Keratinocyte (primary cell): ENCODE measurements around the gene LZTFL1. TPM values are rescaled to one million over a fixed set of nuclear protein-coding genes. Genes with fewer than 3 reads are reported as not detected.

Experiments used
- DNase-seq: peaks from one replicate; pipeline ENCODE4 v3.0.0-alpha.2; 2011; ENCODE audit warnings: low read depth, missing footprints, low spot score
- FAIRE-seq: peaks from 2 replicates; lab custom pipeline; 2011; peaks lifted over from hg19 to GRCh38; lab: Jason Lieb, UNC
- H2AFZ ChIP-seq: 2 replicates; pipeline ENCODE4 v1.6.0; 2012; ENCODE audit warnings: low read length, control low read depth, inconsistent platforms; ENCODE audit not compliant: control insufficient read depth
- H3K27ac ChIP-seq: 2 replicates; pipeline ENCODE4 v1.5.1; 2011; ENCODE audit warnings: low read length; ENCODE audit not compliant: control insufficient read depth, insufficient read depth
- H3K27me3 ChIP-seq: 3 replicates; pipeline ENCODE4 v1.6.0; 2011; ENCODE audit warnings: low read length; ENCODE audit not compliant: control insufficient read depth, insufficient read depth; ENCODE audit errors: extremely low read depth
- H3K36me3 ChIP-seq, 2 experiments: 2 replicates in 1 of 2; 3 replicates in 1 of 2; pipeline ENCODE4 v1.5.1; 2011; ENCODE audit warnings: low read length in 2 of 2, mild to moderate bottlenecking in 1 of 2; ENCODE audit not compliant: control insufficient read depth in 2 of 2, insufficient read depth in 2 of 2; ENCODE audit errors: extremely low read depth in 1 of 2
- H3K4me1 ChIP-seq: 3 replicates; pipeline ENCODE4 v1.5.1; 2011; ENCODE audit warnings: low read length; ENCODE audit not compliant: control insufficient read depth, insufficient read depth; ENCODE audit errors: extremely low read depth
- H3K4me2 ChIP-seq: 3 replicates; pipeline ENCODE4 v1.6.0; 2011; ENCODE audit warnings: low read depth, low read length; ENCODE audit not compliant: control insufficient read depth, insufficient read depth; ENCODE audit errors: extremely low read depth
- H3K4me3 ChIP-seq, 3 experiments: fragments of 200-600 bp in 1 of 3; sonication (generic) in 1 of 3; 2 replicates in 2 of 3; 3 replicates in 1 of 3; pipeline ENCODE4 v1.5.1; 2011 to 2016; ENCODE audit warnings: low read length in 3 of 3, mild to moderate bottlenecking in 3 of 3, control low read depth in 2 of 3, inconsistent platforms in 1 of 3, low read depth in 1 of 3, mixed read lengths in 1 of 3, mixed run types in 1 of 3, moderate library complexity in 1 of 3; ENCODE audit not compliant: control insufficient read depth in 2 of 3, insufficient read depth in 2 of 3; ENCODE audit errors: extremely low read depth in 1 of 3
- H3K79me2 ChIP-seq: 2 replicates; pipeline ENCODE4 v1.6.0; 2012; ENCODE audit warnings: low read length; ENCODE audit not compliant: control insufficient read depth, insufficient read depth
- H3K9ac ChIP-seq: 3 replicates; pipeline ENCODE4 v1.6.0; 2011; ENCODE audit warnings: low read length; ENCODE audit not compliant: control insufficient read depth, insufficient read depth; ENCODE audit errors: extremely low read depth
- H3K9me1 ChIP-seq: 3 replicates; pipeline ENCODE4 v1.6.0; 2011; ENCODE audit warnings: low read length; ENCODE audit not compliant: control insufficient read depth, insufficient read depth; ENCODE audit errors: extremely low read depth
- H3K9me3 ChIP-seq: 2 replicates; pipeline ENCODE4 v1.5.1; 2012; ENCODE audit warnings: low read depth, low read length; ENCODE audit not compliant: control insufficient read depth
- H4K20me1 ChIP-seq: 3 replicates; pipeline ENCODE4 v1.6.0; 2011; ENCODE audit warnings: low read length; ENCODE audit not compliant: control insufficient read depth, insufficient read depth; ENCODE audit errors: extremely low read depth
- EZH2 ChIP-seq: IDR thresholded peaks from one replicate; pipeline ENCODE4 v1.6.1; 2012; ENCODE audit warnings: inconsistent platforms, mild to moderate bottlenecking, low read length, moderate library complexity
- dilution Hi-C: fragments of 300-500 bp; cut with MboI; formaldehyde crosslinking; loops from one replicate; pipeline ENCODE4 v1.7.0; 2020; ENCODE audit warnings: low sequenced_read_pairs; ENCODE audit not compliant: extremely low pct_ligation_motif_present
- polyA plus RNA-seq, 5 experiments: library from polyadenylated mRNA; depleted of rRNA in 3 of 5; stranded (reverse) in 3 of 5; stranded (forward) in 1 of 5; unstranded in 1 of 5; fragments of >200 nt; gene quantifications; 1 replicate in 1 of 5; 2 replicates in 3 of 5; 3 replicates in 1 of 5; pipeline versions ENCODE4 v1.2.1 to v1.2.3, GENCODE V29; 2011 to 2012; ENCODE audit warnings: missing spikeins in 2 of 5, low read depth in 1 of 5, low replicate concordance in 1 of 5
- TF ChIP-seq, protein P1 (sequence below), 3 experiments: IDR thresholded peaks in 1 of 3; conservative IDR thresholded peaks in 1 of 3; optimal IDR thresholded peaks in 1 of 3; 2 replicates in 2 of 3; 3 replicates in 1 of 3; pipeline versions ENCODE3 to v1.5.1; 2011; ENCODE audit warnings: low read length in 3 of 3, mild to moderate bottlenecking in 3 of 3, moderate library complexity in 2 of 3, control low read depth in 1 of 3, inconsistent platforms in 1 of 3; ENCODE audit not compliant: insufficient read depth in 2 of 3; ENCODE audit errors: extremely low read depth in 1 of 3

LZTFL1 gene
- polyA plus RNA-seq, 1 donor (not counting 4 experiments of a cell fraction or from before 2014, with no cell fraction given) = 17.9 TPM

DNA sequence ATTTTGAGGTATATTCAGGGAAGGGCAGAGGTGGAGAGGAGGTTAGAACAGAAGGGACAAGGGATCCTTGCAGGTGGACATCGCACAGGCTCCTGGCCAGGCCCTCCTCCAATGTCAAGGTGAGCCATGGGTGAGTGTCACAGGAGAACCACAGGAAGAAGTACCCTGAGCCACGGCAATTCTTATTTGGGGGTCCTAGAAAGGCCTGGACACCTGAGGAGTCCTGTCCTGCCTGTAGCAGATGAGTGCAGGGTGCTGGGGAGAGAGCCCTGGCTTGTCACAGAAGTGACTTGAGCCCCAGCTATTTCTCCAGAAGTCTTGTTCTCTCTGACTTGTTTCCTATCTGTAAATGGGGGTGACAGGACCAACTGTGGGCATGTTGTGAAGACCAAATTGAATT, 49.9 kb downstream of the LZTFL1 start:
- Histone ChIP-seq H3K27me3 (peaks cover 18% of the 10 kb centered on the region), H3K9me3 (no peaks in the 10 kb centered on the region), H3K79me2 (no peaks in the 10 kb centered on the region), H3K9ac (no peak overlapping the region), H4K20me1 (no peaks in the 10 kb centered on the region), H3K27ac (no peak overlapping the region), H3K9me1 (no peaks in the 10 kb centered on the region), H3K4me2 (no peak overlapping the region), H3K36me3 (no peaks in the 10 kb centered on the region), H3K4me3 (no peak overlapping the region), H2AFZ (no peak overlapping the region), H3K4me1 (no peaks in the 10 kb centered on the region)
- FAIRE-seq (no peak), DNase-seq (no peak)
- no peak for TF ChIP-seq EZH2
- TF ChIP-seq, protein P1, sequence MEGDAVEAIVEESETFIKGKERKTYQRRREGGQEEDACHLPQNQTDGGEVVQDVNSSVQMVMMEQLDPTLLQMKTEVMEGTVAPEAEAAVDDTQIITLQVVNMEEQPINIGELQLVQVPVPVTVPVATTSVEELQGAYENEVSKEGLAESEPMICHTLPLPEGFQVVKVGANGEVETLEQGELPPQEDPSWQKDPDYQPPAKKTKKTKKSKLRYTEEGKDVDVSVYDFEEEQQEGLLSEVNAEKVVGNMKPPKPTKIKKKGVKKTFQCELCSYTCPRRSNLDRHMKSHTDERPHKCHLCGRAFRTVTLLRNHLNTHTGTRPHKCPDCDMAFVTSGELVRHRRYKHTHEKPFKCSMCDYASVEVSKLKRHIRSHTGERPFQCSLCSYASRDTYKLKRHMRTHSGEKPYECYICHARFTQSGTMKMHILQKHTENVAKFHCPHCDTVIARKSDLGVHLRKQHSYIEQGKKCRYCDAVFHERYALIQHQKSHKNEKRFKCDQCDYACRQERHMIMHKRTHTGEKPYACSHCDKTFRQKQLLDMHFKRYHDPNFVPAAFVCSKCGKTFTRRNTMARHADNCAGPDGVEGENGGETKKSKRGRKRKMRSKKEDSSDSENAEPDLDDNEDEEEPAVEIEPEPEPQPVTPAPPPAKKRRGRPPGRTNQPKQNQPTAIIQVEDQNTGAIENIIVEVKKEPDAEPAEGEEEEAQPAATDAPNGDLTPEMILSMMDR (optimal IDR thresholded peaks at IDR 0.05 in 1 of 3, IDR thresholded peaks at IDR 0.05 in 1 of 3, conservative IDR thresholded peaks at IDR 0.05 in 1 of 3; ENCODE audit: extremely low read depth in 1 of 3, insufficient read depth in 2 of 3, low read length in 3 of 3) = no peak
- dilution Hi-C loops = no loop called here

GRCh38 chr3:45790596-45790995, 51.3 kb downstream of the LZTFL1 start:
- no peaks in the 10 kb centered on the region for H3K79me2 ChIP-seq
- no peak for FAIRE-seq
- DNase-seq = no peak

More at GRCh38 chr3:45790596-45790995, 51.3 kb downstream of the LZTFL1 start:
- peaks cover 4% of the 10 kb centered on the region for H3K27me3 ChIP-seq
- H3K4me1 ChIP-seq = no peaks in the 10 kb centered on the region
- H3K4me2 ChIP-seq = no peak overlapping the region
- no peaks in the 10 kb centered on the region for H4K20me1 ChIP-seq
- TF ChIP-seq, protein P1 (optimal IDR thresholded peaks at IDR 0.05 in 1 of 3, IDR thresholded peaks at IDR 0.05 in 1 of 3, conservative IDR thresholded peaks at IDR 0.05 in 1 of 3; ENCODE audit: extremely low read depth in 1 of 3, insufficient read depth in 2 of 3, low read length in 3 of 3) = no peak
- TF ChIP-seq EZH2 = no peak
- H3K9me1 ChIP-seq = no peaks in the 10 kb centered on the region
- no peak overlapping the region for H2AFZ ChIP-seq
- H3K36me3 ChIP-seq = no peaks in the 10 kb centered on the region
- H3K27ac ChIP-seq = no peak overlapping the region
- H3K4me3 ChIP-seq = no peak overlapping the region
- H3K9ac ChIP-seq = no peak overlapping the region
- no peaks in the 10 kb centered on the region for H3K9me3 ChIP-seq
- dilution Hi-C loops = no loop called here
